NCI-H524 treated with DMSO at 0.1 percent for 48 hours (cell line): ENCODE results near the gene MED29.

Source experiments
- DNase-seq: peaks from one replicate; lab custom pipeline; 2025; lab: John Stamatoyannopoulos, UW

The MED29 gene

DNA sequence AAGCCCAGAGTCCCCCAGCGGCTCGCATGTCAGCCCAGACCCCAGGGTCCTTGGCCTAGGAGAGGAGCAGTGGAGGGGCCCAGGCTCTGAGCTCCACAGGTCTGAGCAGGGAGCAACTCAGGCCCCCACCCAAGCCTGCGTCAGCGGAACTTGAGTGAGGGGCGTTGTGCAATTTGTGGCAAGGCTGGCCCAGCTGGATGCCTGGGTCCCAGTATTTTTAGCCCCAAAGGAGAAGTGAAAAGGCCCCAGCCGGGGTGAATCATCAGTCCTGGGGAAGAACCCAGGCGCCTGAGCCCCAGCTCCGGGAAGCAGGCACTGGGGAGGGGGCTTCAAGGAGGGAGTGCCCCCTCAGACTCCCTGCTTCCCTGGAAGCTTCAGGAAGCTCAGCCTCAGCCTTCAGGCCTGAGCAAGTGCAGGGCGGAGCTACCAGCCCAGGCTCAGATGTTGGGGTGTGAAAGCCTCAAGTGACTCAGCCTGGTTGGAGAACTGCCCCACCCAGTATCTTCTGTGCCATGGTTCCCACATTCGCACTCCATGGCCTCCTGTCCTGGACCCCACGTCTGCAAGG, 7.2 kb downstream of the MED29 start:
- no peak for DNase-seq

DNA sequence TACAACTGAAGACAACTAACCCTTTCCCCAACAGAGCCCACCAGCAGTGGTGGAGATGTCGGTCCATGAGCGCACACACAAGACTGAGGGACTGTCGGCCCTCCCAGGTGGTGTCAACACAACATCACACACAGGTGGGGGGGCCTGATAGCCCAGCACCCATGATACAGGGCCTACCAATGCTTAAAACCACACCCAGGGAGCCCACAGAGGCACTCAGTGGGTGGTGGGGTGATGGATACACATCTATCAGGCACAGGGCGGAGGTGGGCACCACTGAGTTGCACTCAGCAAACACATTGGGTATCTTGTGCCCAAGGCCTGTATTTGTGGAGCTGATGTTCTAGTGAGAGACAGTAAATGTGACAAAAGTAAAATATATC, 8.5 kb downstream of the MED29 start:
- no peak for DNase-seq

DNA sequence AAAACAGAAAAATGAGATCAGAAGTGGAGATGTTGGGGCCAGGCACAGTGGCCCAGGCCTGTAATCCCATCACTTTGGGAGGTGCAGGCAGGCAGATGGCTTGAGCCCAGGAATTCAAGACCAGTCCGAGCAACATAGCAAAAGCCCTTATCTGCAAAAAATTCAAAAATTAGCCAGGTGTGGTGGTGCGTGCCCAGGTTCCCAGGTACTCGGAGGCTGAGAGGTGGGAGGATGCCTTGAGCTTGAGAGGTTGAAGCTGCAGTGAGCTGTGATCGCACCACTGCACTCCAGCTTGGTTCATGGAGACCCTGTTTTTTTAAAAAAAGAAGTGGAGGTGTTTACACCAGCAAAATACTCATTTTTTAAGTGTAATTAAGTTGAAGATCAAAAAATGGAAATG, 8.9 kb downstream of the MED29 start:
- no peak for DNase-seq

- no peak for DNase-seq
Observed at GRCh38 chr19:39401070-39401548, 9.9 kb downstream of the MED29 start.

DNA sequence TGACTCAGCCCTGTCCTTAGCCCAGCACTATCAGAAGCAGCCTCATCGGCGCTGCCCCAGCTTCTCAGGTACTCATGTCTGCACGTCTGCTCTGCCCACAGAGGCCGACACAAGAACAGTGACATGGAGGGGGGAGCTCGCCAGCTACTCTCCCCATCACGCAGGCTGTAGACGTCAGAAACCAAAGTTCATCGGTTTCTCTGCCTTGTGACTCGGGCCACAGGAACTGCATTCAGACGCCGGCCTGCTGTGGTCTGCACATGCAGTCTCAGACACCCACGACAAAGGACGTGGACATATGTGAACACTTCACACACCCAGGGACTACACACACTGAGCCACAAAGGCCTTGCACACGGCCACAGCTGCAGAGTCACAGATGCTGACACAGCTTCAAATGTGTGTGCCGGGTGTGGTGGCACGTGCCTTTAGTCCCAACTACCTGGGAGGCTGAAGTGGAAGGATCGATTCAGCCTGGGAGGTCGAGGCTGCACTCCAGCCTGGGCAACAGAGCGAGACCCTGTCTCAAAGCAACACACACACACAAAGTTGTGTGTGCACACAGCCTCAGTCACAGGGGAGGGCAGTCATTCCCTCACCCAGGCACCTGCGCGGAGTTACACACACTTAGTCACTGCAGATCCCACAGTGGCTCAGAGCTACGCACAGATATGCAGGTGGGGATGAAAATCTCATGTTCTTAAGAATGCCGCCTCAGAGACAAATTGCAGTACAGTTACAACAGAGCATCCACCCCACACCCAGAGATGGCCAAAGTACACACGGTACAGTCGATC, 10.6 kb downstream of the MED29 start:
- no peak for DNase-seq

- DNase-seq: no peak
Observed at GRCh38 chr19:39402346-39403300, 11.4 kb downstream of the MED29 start.

- peak; percentile 61 for DNase-seq
Observed at GRCh38 chr19:39403331-39404312, 12.4 kb downstream of the MED29 start.

GRCh38 chr19:39405261-39405957, 14.2 kb downstream of the MED29 start:
- DNase-seq: no peak

GRCh38 chr19:39405958-39406655, 14.9 kb downstream of the MED29 start:
- no peak for DNase-seq

- DNase-seq: no peak
Observed at GRCh38 chr19:39406656-39407409, 15.7 kb downstream of the MED29 start, which contains the start of gene ZFP36. ZFP36 (plus strand) TSS chr19:39406847; CDS start chr19:39406905, 58 bp downstream.

DNA sequence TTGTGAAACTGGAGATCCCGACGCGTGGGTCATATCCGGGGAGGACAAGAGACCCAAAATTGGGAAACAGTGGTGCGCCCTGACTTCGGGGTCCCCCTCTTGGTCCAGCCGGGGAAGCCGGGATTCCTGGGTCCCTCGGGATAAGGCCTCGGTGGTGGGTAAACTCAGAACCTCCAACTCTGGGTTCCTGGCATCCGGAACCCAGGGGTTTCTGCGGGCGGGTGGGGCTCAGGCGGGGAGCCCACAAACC, 16.2 kb downstream of the MED29 start:
- no peak for DNase-seq

DNA sequence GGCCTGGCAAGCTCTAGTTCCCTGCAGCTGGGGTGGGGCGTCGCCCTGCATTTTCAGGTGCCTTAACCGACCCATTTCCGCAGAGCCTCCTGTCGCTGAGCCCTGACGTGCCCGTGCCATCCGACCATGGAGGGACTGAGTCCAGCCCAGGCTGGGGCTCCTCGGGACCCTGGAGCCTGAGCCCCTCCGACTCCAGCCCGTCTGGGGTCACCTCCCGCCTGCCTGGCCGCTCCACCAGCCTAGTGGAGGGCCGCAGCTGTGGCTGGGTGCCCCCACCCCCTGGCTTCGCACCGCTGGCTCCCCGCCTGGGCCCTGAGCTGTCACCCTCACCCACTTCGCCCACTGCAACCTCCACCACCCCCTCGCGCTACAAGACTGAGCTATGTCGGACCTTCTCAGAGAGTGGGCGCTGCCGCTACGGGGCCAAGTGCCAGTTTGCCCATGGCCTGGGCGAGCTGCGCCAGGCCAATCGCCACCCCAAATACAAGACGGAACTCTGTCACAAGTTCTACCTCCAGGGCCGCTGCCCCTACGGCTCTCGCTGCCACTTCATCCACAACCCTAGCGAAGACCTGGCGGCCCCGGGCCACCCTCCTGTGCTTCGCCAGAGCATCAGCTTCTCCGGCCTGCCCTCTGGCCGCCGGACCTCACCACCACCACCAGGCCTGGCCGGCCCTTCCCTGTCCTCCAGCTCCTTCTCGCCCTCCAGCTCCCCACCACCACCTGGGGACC, 16.6 kb downstream of the MED29 start:
- no peak for DNase-seq

GRCh38 chr19:39408392-39409207, 17.4 kb downstream of the MED29 start:
- no peak for DNase-seq

DNA sequence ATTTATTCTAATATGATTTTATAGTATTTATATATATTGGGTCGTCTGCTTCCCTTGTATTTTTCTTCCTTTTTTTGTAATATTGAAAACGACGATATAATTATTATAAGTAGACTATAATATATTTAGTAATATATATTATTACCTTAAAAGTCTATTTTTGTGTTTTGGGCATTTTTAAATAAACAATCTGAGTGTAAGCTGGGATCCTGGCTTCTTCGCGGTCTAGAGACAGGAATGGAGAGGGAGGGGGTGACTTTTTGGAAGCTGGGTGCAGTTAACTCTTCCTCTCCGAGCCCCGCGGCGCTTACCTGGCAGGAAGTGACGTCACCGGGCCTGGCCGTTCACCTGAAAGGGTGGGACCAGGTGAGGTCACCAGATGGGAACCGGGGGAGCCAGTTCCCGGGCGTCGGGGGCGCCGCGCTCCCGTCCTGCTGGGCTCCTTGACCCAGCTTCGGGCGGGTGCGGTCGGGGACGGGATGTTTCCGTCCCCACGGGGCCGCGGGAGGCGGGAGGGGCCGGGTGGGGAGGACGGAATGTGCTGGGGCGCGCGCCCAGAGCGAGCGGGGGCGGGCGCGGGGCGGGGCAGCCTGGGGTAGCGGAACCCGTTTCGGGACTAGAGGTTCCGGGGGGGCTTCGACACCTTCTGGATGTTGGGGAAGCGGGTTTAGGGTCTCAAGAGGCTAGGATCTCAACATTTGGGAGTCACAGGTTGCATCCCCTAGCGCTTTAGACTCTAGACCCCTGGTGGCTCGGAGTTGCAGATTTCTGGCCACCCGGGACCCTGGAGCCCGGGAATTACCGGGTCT, 18.2 kb downstream of the MED29 start:
- DNase-seq: no peak

DNA sequence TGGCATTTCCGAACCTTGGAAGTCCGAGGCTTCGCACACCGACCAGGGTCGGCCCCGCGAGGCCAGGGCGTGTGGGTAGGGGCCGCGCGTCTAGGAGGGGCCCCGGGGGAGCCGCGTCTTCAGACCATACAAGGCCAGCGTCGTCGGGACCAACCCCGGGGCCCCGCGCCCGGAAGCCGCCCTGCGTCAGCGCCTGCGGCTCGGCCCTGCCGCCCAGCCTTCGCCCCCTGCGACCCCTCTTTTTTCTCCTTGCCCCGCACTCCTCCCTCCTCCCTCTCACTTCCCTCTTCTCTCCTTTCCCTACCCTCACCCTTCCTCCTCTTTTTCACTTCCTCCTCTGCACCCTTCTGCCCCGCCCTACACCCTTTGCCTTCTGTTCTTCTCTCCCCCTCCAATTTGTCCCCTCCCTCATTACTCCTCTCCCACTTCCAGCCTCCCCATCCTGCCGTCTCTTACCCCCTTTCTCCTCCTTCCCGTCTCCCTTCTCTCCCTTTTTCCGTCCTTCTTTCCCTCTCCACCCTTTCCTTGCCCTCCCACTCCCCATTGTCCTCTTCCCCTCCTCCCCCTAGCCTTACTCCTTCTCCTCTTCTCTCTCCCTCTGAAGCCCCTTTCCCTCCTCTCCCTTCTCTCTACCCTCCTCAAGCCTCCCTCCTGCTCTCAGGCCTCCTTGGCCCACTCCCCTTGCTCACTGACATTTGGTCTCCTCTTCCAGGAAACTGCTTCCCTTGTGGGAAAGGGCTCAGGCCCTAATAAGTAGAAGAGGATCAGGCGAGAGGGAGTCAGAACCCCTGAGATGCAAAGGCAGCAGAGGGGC, 19.0 kb downstream of the MED29 start:
- DNase-seq: no peak

GRCh38 chr19:39410831-39411080, 19.6 kb downstream of the MED29 start:
- DNase-seq: no peak
